Neural cell (in vitro differentiated cells): ENCODE data around the gene ZFP3. TPM values are rescaled to one million over a fixed set of nuclear protein-coding genes. Genes with fewer than 3 reads are reported as not detected.

ENCODE experiments used
- H2AFZ ChIP-seq: fragments of 200-600, 300-800 bp; sonication (generic), shearing (Covaris generic); 2 replicates; pipeline ENCODE4 v1.6.0; 2014; ENCODE audit warnings: low read depth, mild to moderate bottlenecking, antibody characterized with exemption, low read length, moderate library complexity
- H3F3A ChIP-seq: fragments of 200-600 bp; shearing (Covaris generic); 2 replicates; pipeline ENCODE4 v1.6.1; 2016; ENCODE audit warnings: mild to moderate bottlenecking, moderate library complexity, mixed read lengths, antibody characterized with exemption, low read length; ENCODE audit not compliant: insufficient read depth, poor library complexity, severe bottlenecking
- H3K27ac ChIP-seq: fragments of 200-600, 300-800 bp; sonication (generic), shearing (Covaris generic); 2 replicates; pipeline ENCODE4 v1.5.1; 2014; ENCODE audit warnings: mild to moderate bottlenecking, low read length, moderate library complexity
- H3K27me3 ChIP-seq: fragments of 300-800, 200-600 bp; sonication (generic), shearing (Covaris generic); 2 replicates; pipeline ENCODE4 v1.6.0; 2014; ENCODE audit warnings: mild to moderate bottlenecking, low read depth, low read length, moderate library complexity; ENCODE audit not compliant: insufficient read depth
- H3K36me3 ChIP-seq: fragments of 300-800, 200-600 bp; sonication (generic), shearing (Covaris generic); 2 replicates; pipeline ENCODE4 v1.5.1; 2014; ENCODE audit warnings: mild to moderate bottlenecking, antibody characterized with exemption, low read length, moderate library complexity; ENCODE audit not compliant: insufficient read depth
- H3K4me2 ChIP-seq: fragments of 300-800, 200-600 bp; sonication (generic), shearing (Covaris generic); 2 replicates; pipeline ENCODE4 v1.6.0; 2014; ENCODE audit warnings: mild to moderate bottlenecking, low read length
- H3K4me3 ChIP-seq: fragments of 300-800, 200-600 bp; sonication (generic), shearing (Covaris generic); 2 replicates; pipeline ENCODE4 v1.5.1; 2014; ENCODE audit warnings: mild to moderate bottlenecking, low read length, moderate library complexity
- H3K79me2 ChIP-seq: fragments of 200-600 bp; shearing (Covaris generic); replicated peaks from 2 replicates; pipeline ENCODE4 v1.6.0; 2014; ENCODE audit warnings: mild to moderate bottlenecking, low read length, moderate library complexity; ENCODE audit not compliant: insufficient read depth
- H3K9ac ChIP-seq: fragments of 300-800, 200-600 bp; sonication (generic), shearing (Covaris generic); 2 replicates; pipeline ENCODE4 v1.6.1; 2016; ENCODE audit warnings: mild to moderate bottlenecking, low read length, mixed read lengths
- H3K9me2 ChIP-seq: fragments of 200-600 bp; shearing (Covaris generic); 2 replicates; pipeline ENCODE4 v1.6.1; 2016; ENCODE audit warnings: mild to moderate bottlenecking, low read length, mixed read lengths; ENCODE audit not compliant: insufficient read depth
- H3K9me3 ChIP-seq: fragments of 200-600, 300-800 bp; sonication (generic), shearing (Covaris generic); 2 replicates; pipeline ENCODE4 v1.6.1; 2016; ENCODE audit warnings: mild to moderate bottlenecking, mixed run types, low read length, moderate library complexity, mixed read lengths
- H4K20me1 ChIP-seq: fragments of 200-600 bp; shearing (Covaris generic); 2 replicates; pipeline ENCODE4 v1.6.1; 2016; ENCODE audit warnings: mild to moderate bottlenecking, mixed run types; ENCODE audit not compliant: insufficient read depth
- CTCF ChIP-seq: fragments of 450-650 bp; IDR thresholded peaks from 2 replicates; pipeline ENCODE4 v1.5.1; 2014; ENCODE audit warnings: antibody characterized with exemption, mild to moderate bottlenecking, moderate library complexity; ENCODE audit not compliant: poor library complexity, severe bottlenecking
- EP300 ChIP-seq: fragments of 450-650 bp; conservative IDR thresholded peaks from 2 replicates; pipeline ENCODE4 v1.6.1; 2014; ENCODE audit warnings: antibody characterized with exemption, mild to moderate bottlenecking, moderate library complexity; ENCODE audit not compliant: poor library complexity, severe bottlenecking
- EZH2 ChIP-seq: fragments of 200-600, 300-800 bp; shearing (Covaris generic), sonication (generic); IDR thresholded peaks from 2 replicates; pipeline ENCODE4 v1.6.1; 2014; ENCODE audit warnings: antibody characterized with exemption, low read length, borderline replicate concordance, mild to moderate bottlenecking; ENCODE audit not compliant: insufficient read depth, poor library complexity, severe bottlenecking
- MXI1 ChIP-seq: fragments of 450-650 bp; conservative IDR thresholded peaks from 2 replicates; pipeline ENCODE4 v1.6.1; 2014; ENCODE audit warnings: antibody characterized with exemption, mild to moderate bottlenecking; ENCODE audit not compliant: poor library complexity, severe bottlenecking
- POLR2AphosphoS5 ChIP-seq: IDR thresholded peaks from 2 replicates; pipeline ENCODE4 v1.6.1; 2012
- RAD21 ChIP-seq: fragments of 450-650 bp; conservative IDR thresholded peaks from 2 replicates; pipeline ENCODE4 v1.6.1; 2014; ENCODE audit warnings: antibody characterized with exemption, mild to moderate bottlenecking, moderate library complexity
- REST ChIP-seq: IDR thresholded peaks from 2 replicates; pipeline ENCODE4 v1.6.1; 2012; ENCODE audit warnings: borderline replicate concordance
- SMC3 ChIP-seq: fragments of 450-650 bp; conservative IDR thresholded peaks from 2 replicates; pipeline ENCODE4 v1.6.1; 2014; ENCODE audit warnings: antibody characterized with exemption, mild to moderate bottlenecking, moderate library complexity; ENCODE audit not compliant: poor library complexity
- TAF1 ChIP-seq: IDR thresholded peaks from 2 replicates; pipeline ENCODE4 v1.6.1; 2012; ENCODE audit warnings: low read depth
- polyA plus RNA-seq: library from polyadenylated mRNA; depleted of rRNA; stranded (reverse); fragments of >200 nt; gene quantifications from 2 replicates; pipeline ENCODE4 v1.2.3, GENCODE V29; 2014

ZFP3 gene
- polyA plus RNA-seq, 1 donor from 2014 or later, result 0.05 TPM

- no peaks in the 10 kb centered on the region for H3K9me2 ChIP-seq
- H4K20me1 ChIP-seq, result no peaks in the 10 kb centered on the region
- H3F3A ChIP-seq, result no peaks in the 10 kb centered on the region
- H3K4me3 ChIP-seq, result no peak overlapping the region
- no peak overlapping the region for H2AFZ ChIP-seq
- no peak overlapping the region for H3K4me2 ChIP-seq
- H3K27ac ChIP-seq, result no peak overlapping the region
- H3K9ac ChIP-seq, result no peak overlapping the region
- H3K9me3 ChIP-seq, result no peaks in the 10 kb centered on the region
- no peak for TF ChIP-seq MXI1
- no peak for TF ChIP-seq SMC3
- no peaks in the 10 kb centered on the region for H3K27me3 ChIP-seq
- no peaks in the 10 kb centered on the region for H3K36me3 ChIP-seq
- no peaks in the 10 kb centered on the region for H3K79me2 ChIP-seq
Measured at GRCh38 chr17:5047446-5047845, 30.8 kb upstream of the ZFP3 start.

GRCh38 chr17:5049314-5049841 lies 28.9 kb upstream of the ZFP3 start:
- no peak overlapping the region for H3K27ac ChIP-seq

More at GRCh38 chr17:5049314-5049841, 28.9 kb upstream of the ZFP3 start:
- TF ChIP-seq EP300 (no peak), MXI1 (no peak), REST (no peak), EZH2 (no peak), TAF1 (no peak), POLR2AphosphoS5 (no peak), CTCF (no peak), RAD21 (no peak), SMC3 (no peak)
- H3K4me3 ChIP-seq, result no peak overlapping the region
- H3F3A ChIP-seq, result no peaks in the 10 kb centered on the region
- H2AFZ ChIP-seq, result no peak overlapping the region
- H3K79me2 ChIP-seq, result no peaks in the 10 kb centered on the region
- no peak overlapping the region for H3K4me2 ChIP-seq
- no peaks in the 10 kb centered on the region for H3K27me3 ChIP-seq
- no peak overlapping the region for H3K9ac ChIP-seq
- no peaks in the 10 kb centered on the region for H3K9me3 ChIP-seq
- H4K20me1 ChIP-seq, result no peaks in the 10 kb centered on the region
- no peaks in the 10 kb centered on the region for H3K9me2 ChIP-seq
- H3K36me3 ChIP-seq, result no peaks in the 10 kb centered on the region
